HFF-Myc (cell line): ENCODE results near the gene TFE3.

Experiments
- DNase-seq: peaks from one replicate; pipeline ENCODE4 v3.0.0-alpha.2; 2011; ENCODE audit warnings: low read depth; ENCODE audit errors: extremely low read depth
- H3K4me3 ChIP-seq: replicated peaks from 2 replicates; pipeline ENCODE4 v1.5.1; 2011; ENCODE audit warnings: low read depth, mild to moderate bottlenecking, control low read depth, low read length
- CTCF ChIP-seq: IDR thresholded peaks from 2 replicates; pipeline ENCODE4 v1.5.1; 2012; ENCODE audit warnings: mild to moderate bottlenecking, low read depth, low read length, control low read depth; ENCODE audit errors: missing control alignments

The TFE3 gene

GRCh38 chrX:49067285-49068120 lies 24.3 kb upstream of the TFE3 start:
- TF ChIP-seq CTCF, result no peak

GRCh38 chrX:49066690-49067089 lies 23.5 kb upstream of the TFE3 start:
- H3K4me3 ChIP-seq, result no peak overlapping the region
- no peak for TF ChIP-seq CTCF
- no peak for DNase-seq

More at GRCh38 chrX:49067285-49068120, 24.3 kb upstream of the TFE3 start:
- DNase-seq, result no peak
- no peak overlapping the region for H3K4me3 ChIP-seq

- H3K4me3 ChIP-seq, result no peak overlapping the region
- DNase-seq, result no peak
- TF ChIP-seq CTCF, result no peak
Measured at GRCh38 chrX:49066278-49066677, 23.1 kb upstream of the TFE3 start.

GRCh38 chrX:49064735-49065134 lies 21.6 kb upstream of the TFE3 start:
- no peak overlapping the region for H3K4me3 ChIP-seq
- no peak for TF ChIP-seq CTCF
- DNase-seq, result no peak

GRCh38 chrX:49064303-49064702 lies 21.1 kb upstream of the TFE3 start:
- no peak for TF ChIP-seq CTCF
- no peak overlapping the region for H3K4me3 ChIP-seq

GRCh38 chrX:49063715-49064114 lies 20.6 kb upstream of the TFE3 start:
- no peak for DNase-seq
- H3K4me3 ChIP-seq, result no peak overlapping the region
- no peak for TF ChIP-seq CTCF

More at GRCh38 chrX:49064303-49064702, 21.1 kb upstream of the TFE3 start:
- no peak for DNase-seq
